CD4-positive, alpha-beta T cell (primary cell): Measurements from ENCODE around the gene ABCF2. TPM values are rescaled to one million over a fixed set of nuclear protein-coding genes. Genes with fewer than 3 reads are reported as not detected.
A peak's percentile ranks its signal among the peaks of the same experiment; 100 is the strongest.

ENCODE experiments used
- ATAC-seq: fragments of 200-7000 bp; cut with Tn5 transposase; one replicate; pipeline ENCODE4 v1.10.0; 2022; ENCODE audit warnings: mild to moderate bottlenecking; ENCODE audit not compliant: poor library complexity
- CTCF ChIA-PET: fragments of 350-600 bp; sonication (Branson Sonifier 250); formaldehyde crosslinking; loops from one replicate; lab custom pipeline; 2021; ENCODE audit warnings: antibody characterized with exemption, inconsistent platforms; lab: Charles Lee
- POLR2A ChIA-PET: fragments of 350-600 bp; sonication (Branson Sonifier 250); formaldehyde crosslinking; loops from one replicate; lab custom pipeline; 2021; ENCODE audit warnings: antibody characterized with exemption, inconsistent platforms; lab: Charles Lee
- DNase-seq, 14 experiments: peaks; one replicate each; pipeline ENCODE4 v3.0.0-alpha.2; 2013 to 2020; ENCODE audit warnings: mixed read lengths in 2 of 14
- H3K27ac ChIP-seq, 2 donors: one replicate each; pipeline versions ENCODE4 v1.5.1 to v1.7.0; 2013; ENCODE audit warnings: low read length in 2 of 2, low read depth in 1 of 2, mild to moderate bottlenecking in 1 of 2
- H3K27me3 ChIP-seq, 2 experiments: 1 replicate in 1 of 2; 2 replicates in 1 of 2; pipeline versions ENCODE4 v1.6.1 to v1.7.0; 2013; ENCODE audit warnings: low read length in 2 of 2, control low read depth in 1 of 2, mild to moderate bottlenecking in 1 of 2, moderate library complexity in 1 of 2; ENCODE audit not compliant: insufficient read depth in 2 of 2, control insufficient read depth in 1 of 2
- H3K36me3 ChIP-seq: one replicate; pipeline ENCODE4 v1.6.1; 2013; ENCODE audit warnings: low read length, control low read depth; ENCODE audit not compliant: insufficient read depth
- H3K4me1 ChIP-seq: one replicate; pipeline ENCODE4 v1.6.1; 2013; ENCODE audit warnings: low read length, control low read depth; ENCODE audit not compliant: insufficient read depth
- H3K4me3 ChIP-seq: one replicate; pipeline ENCODE4 v1.5.1; 2013; ENCODE audit warnings: mild to moderate bottlenecking, low read length, moderate library complexity
- H3K9me3 ChIP-seq, 2 experiments: 1 replicate in 1 of 2; 2 replicates in 1 of 2; pipeline versions ENCODE4 v1.6.1 to v1.7.0; 2013; ENCODE audit warnings: low read length in 2 of 2, mild to moderate bottlenecking in 2 of 2, control low read depth in 1 of 2, moderate library complexity in 1 of 2; ENCODE audit not compliant: control insufficient read depth in 1 of 2, insufficient read depth in 1 of 2
- H3K27ac Mint-ChIP-seq: one replicate; pipeline ENCODE4 v1.8.0; 2020; ENCODE audit warnings: mixed read lengths
- H3K27me3 Mint-ChIP-seq: one replicate; pipeline ENCODE4 v1.8.0; 2021; ENCODE audit warnings: mixed read lengths
- H3K36me3 Mint-ChIP-seq: one replicate; pipeline ENCODE4 v1.8.0; 2021; ENCODE audit warnings: low read depth, mixed read lengths
- H3K4me1 Mint-ChIP-seq: one replicate; pipeline ENCODE4 v1.8.0; 2021; ENCODE audit warnings: low read depth, mixed read lengths
- H3K4me3 Mint-ChIP-seq: one replicate; pipeline ENCODE4 v1.8.0; 2020; ENCODE audit warnings: mild to moderate bottlenecking, mixed read lengths
- H3K9me3 Mint-ChIP-seq: one replicate; pipeline ENCODE4 v1.8.0; 2020; ENCODE audit warnings: mixed read lengths
- CTCF ChIP-seq: fragments of 200-600 bp; IDR thresholded peaks from one replicate; pipeline ENCODE4 v1.8.0; 2022; ENCODE audit warnings: antibody characterized with exemption, mild to moderate bottlenecking
- intact Hi-C, 2 experiments: fragments of 100-400 bp; cut with DNase I in 1 of 2; cut with micrococcal nuclease in 1 of 2; formaldehyde crosslinking; loops; one replicate each; pipeline versions ENCODE4 v1.15.1 to v1.9.0; 2023 to 2025; cut with DNase I, micrococcal nuclease
- total RNA-seq, 174 experiments: library from RNA in 2 of 174; stranded (reverse) in 2 of 174; gene quantifications; one replicate each; pipeline ENCODE4 v1.2.3 and lab custom pipeline; 2021 to 2026

The ABCF2 gene
- total RNA-seq, 2 experiments from 2014 or later = 12.3 to 13.2 TPM

- H3K27ac Mint-ChIP-seq = no peak overlapping the region
- CTCF ChIA-PET = no interaction called here
- H3K27me3 Mint-ChIP-seq = no peaks in the 10 kb centered on the region
- Histone ChIP-seq H3K4me1 (peaks cover 31% of the 10 kb centered on the region), H3K36me3 (peaks cover 44% of the 10 kb centered on the region), H3K27ac (no peak overlapping the region), H3K9me3 (no peaks in the 10 kb centered on the region), H3K4me3 (no peak overlapping the region), H3K27me3 (no peaks in the 10 kb centered on the region)
- H3K4me3 Mint-ChIP-seq = no peak overlapping the region
- peaks cover 42% of the 10 kb centered on the region for H3K36me3 Mint-ChIP-seq
- H3K9me3 Mint-ChIP-seq = no peaks in the 10 kb centered on the region
- TF ChIP-seq CTCF = no peak
- POLR2A ChIA-PET = interaction anchor here (1.0 kb wide), 1 partner anchor 11 kb away, joined by 3 read pairs; the partner anchor contains the start of gene ABCF2
- ATAC-seq (no peak), DNase-seq (no peak)
- intact Hi-C loops = no loop called here
- peaks cover 30% of the 10 kb centered on the region for H3K4me1 Mint-ChIP-seq
These were observed 10.5 kb upstream of the ABCF2 start for GRCh38 chr7:151237244-151238189.

GRCh38 chr7:151236406-151236805, 9.4 kb upstream of the ABCF2 start:
- H3K4me1 ChIP-seq = peaks cover 39% of the 10 kb centered on the region
- intact Hi-C loops = no loop called here
- H3K27me3 ChIP-seq = no peaks in the 10 kb centered on the region
- H3K36me3 Mint-ChIP-seq = peaks cover 47% of the 10 kb centered on the region
- ChIA-PET CTCF (interaction anchor here (2.3 kb wide), 1 partner anchor 8 kb away, joined by 9 read pairs; no protein-coding TSS in a partner anchor), POLR2A (no interaction called here)
- no peaks in the 10 kb centered on the region for H3K9me3 Mint-ChIP-seq
- H3K27me3 Mint-ChIP-seq = no peaks in the 10 kb centered on the region
- H3K9me3 ChIP-seq = no peaks in the 10 kb centered on the region
- H3K36me3 ChIP-seq = peaks cover 44% of the 10 kb centered on the region
- no peak overlapping the region for H3K27ac Mint-ChIP-seq
- no peak overlapping the region for H3K4me3 ChIP-seq
- ATAC-seq (no peak), DNase-seq (no peak)
- H3K4me1 Mint-ChIP-seq = peaks cover 39% of the 10 kb centered on the region
- peak overlapping the region; percentile 34 for H3K4me3 Mint-ChIP-seq
- no peak overlapping the region for H3K27ac ChIP-seq
- TF ChIP-seq CTCF = no peak

- POLR2A ChIA-PET = interaction anchor here (3.6 kb wide), 1 partner anchor 8 kb away, joined by 18 read pairs; no protein-coding TSS in a partner anchor
- intact Hi-C loops = no loop called here
These were observed 8.2 kb upstream of the ABCF2 start for GRCh38 chr7:151235091-151235787.

More at GRCh38 chr7:151235091-151235787, 8.2 kb upstream of the ABCF2 start:
- ATAC-seq = no peak
- peak overlapping the region; percentile 99 for H3K4me3 Mint-ChIP-seq
- no peaks in the 10 kb centered on the region for H3K9me3 ChIP-seq
- peaks cover 44% of the 10 kb centered on the region for H3K4me1 Mint-ChIP-seq
- peaks cover 47% of the 10 kb centered on the region for H3K36me3 Mint-ChIP-seq
- no peak overlapping the region for H3K27ac ChIP-seq
- peaks cover 44% of the 10 kb centered on the region for H3K36me3 ChIP-seq
- no peak overlapping the region for H3K27ac Mint-ChIP-seq
- H3K9me3 Mint-ChIP-seq = no peaks in the 10 kb centered on the region
- no peaks in the 10 kb centered on the region for H3K27me3 ChIP-seq
- no peak overlapping the region for H3K4me3 ChIP-seq
- TF ChIP-seq CTCF = no peak
- DNase-seq = no peak
- H3K4me1 ChIP-seq = peaks cover 39% of the 10 kb centered on the region
- CTCF ChIA-PET = interaction anchor here (2.3 kb wide), 1 partner anchor 9 kb away, joined by 9 read pairs; no protein-coding TSS in a partner anchor
- no peaks in the 10 kb centered on the region for H3K27me3 Mint-ChIP-seq
